Naive B cell (primary cell): ENCODE data around the gene KNCN. TPM values are rescaled to one million over a fixed set of nuclear protein-coding genes. Genes with fewer than 3 reads are reported as not detected.
A peak's percentile ranks its signal among the peaks of the same experiment; 100 is the strongest.

Experiments used
- ATAC-seq, 2 donors: fragments of 150-1000 bp; cut with Tn5 transposase; 2 replicates each; pipeline ENCODE4 v1.10.0; 2021; ENCODE audit warnings: low read depth in 2 of 2, mild to moderate bottlenecking in 2 of 2, moderate library complexity in 2 of 2
- DNase-seq: peaks from one replicate; pipeline ENCODE4 v3.0.0; 2022
- H3K27ac Mint-ChIP-seq, 6 donors: one replicate each; pipeline ENCODE4 v1.8.0; 2020 to 2022; ENCODE audit warnings: mild to moderate bottlenecking in 6 of 6, mixed read lengths in 6 of 6, moderate library complexity in 5 of 6, inconsistent platforms in 2 of 6
- H3K27me3 Mint-ChIP-seq, 3 donors: one replicate each; pipeline ENCODE4 v1.8.0; 2021 to 2022; ENCODE audit warnings: mixed read lengths in 3 of 3, mild to moderate bottlenecking in 1 of 3
- H3K36me3 Mint-ChIP-seq, 2 donors: one replicate each; pipeline ENCODE4 v1.8.0; 2020 to 2022; ENCODE audit warnings: mixed read lengths in 2 of 2, inconsistent platforms in 1 of 2, mild to moderate bottlenecking in 1 of 2
- H3K4me1 Mint-ChIP-seq, 3 donors: one replicate each; pipeline ENCODE4 v1.8.0; 2020 to 2022; ENCODE audit warnings: mixed read lengths in 3 of 3, inconsistent platforms in 1 of 3, mild to moderate bottlenecking in 1 of 3, moderate library complexity in 1 of 3
- H3K4me3 Mint-ChIP-seq, 8 donors: one replicate each; pipeline ENCODE4 v1.8.0; 2020 to 2022; ENCODE audit warnings: mild to moderate bottlenecking in 8 of 8, mixed read lengths in 8 of 8, moderate library complexity in 8 of 8, inconsistent platforms in 2 of 8
- H3K9me3 Mint-ChIP-seq, 7 donors: one replicate each; pipeline ENCODE4 v1.8.0; 2020 to 2022; ENCODE audit warnings: mixed read lengths in 7 of 7, mild to moderate bottlenecking in 5 of 7, inconsistent platforms in 2 of 7, moderate library complexity in 1 of 7
- polyA plus RNA-seq, 6 donors: library from polyadenylated mRNA; unstranded; fragments of 300-500 nt; fragmentation: Illumina TruSeq; gene quantifications; one replicate each; pipeline ENCODE4 v1.2.3, GENCODE V29; 2021; ENCODE audit warnings: low read depth in 6 of 6

Gene KNCN
- polyA plus RNA-seq, 6 donors from 2014 or later = not detected

- DNase-seq (no peak), ATAC-seq (no peak)
- no peak overlapping the region for H3K4me3 Mint-ChIP-seq
- no peaks in the 10 kb centered on the region for H3K4me1 Mint-ChIP-seq
- peaks cover 0 to 6% (median 0%) of the 10 kb centered on the region in 3 donors for H3K27me3 Mint-ChIP-seq
- peak overlapping the region in 1 of 6 donors; percentile 2 for H3K27ac Mint-ChIP-seq
- H3K36me3 Mint-ChIP-seq = peaks cover 7 to 8% of the 10 kb centered on the region in 2 donors
- no peaks in the 10 kb centered on the region for H3K9me3 Mint-ChIP-seq
These were observed 6.0 kb upstream of the KNCN start for GRCh38 chr1:46557403-46557802.

DNA sequence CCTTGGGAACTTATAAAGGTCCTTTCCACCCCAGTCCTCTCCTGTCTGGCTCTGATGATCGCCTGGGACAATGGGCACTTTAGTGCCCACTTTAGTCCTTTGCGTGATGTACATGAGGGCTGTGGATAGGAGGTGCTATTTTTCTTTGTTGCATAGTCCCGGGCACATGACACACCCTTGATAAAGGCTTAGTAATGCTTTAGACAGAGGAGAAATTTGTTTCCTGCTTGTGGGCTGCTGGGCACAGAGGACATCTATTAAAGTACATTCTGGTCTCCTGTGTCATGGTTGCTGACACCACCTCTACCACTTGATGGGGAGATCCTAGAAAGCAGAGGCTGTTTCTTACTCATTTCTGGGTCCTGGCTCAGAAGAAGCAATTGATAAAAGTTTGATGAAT is 5.4 kb upstream of the KNCN start:
- Mint-ChIP-seq H3K9me3 (no peaks in the 10 kb centered on the region), H3K4me3 (no peak overlapping the region), H3K4me1 (no peaks in the 10 kb centered on the region), H3K27me3 (peaks cover 0 to 11% (median 2%) of the 10 kb centered on the region in 3 donors), H3K27ac (peak overlapping the region in 1 of 6 donors; percentile 86), H3K36me3 (peaks cover 7 to 8% of the 10 kb centered on the region in 2 donors)
- ATAC-seq (no peak), DNase-seq (no peak)

- no peaks in the 10 kb centered on the region for H3K9me3 Mint-ChIP-seq
- H3K4me3 Mint-ChIP-seq = no peak overlapping the region
- H3K27ac Mint-ChIP-seq = peak overlapping the region in 1 of 6 donors; percentile 15
- H3K36me3 Mint-ChIP-seq = peaks cover 7 to 8% of the 10 kb centered on the region in 2 donors
- peaks cover 0 to 19% (median 10%) of the 10 kb centered on the region in 3 donors for H3K27me3 Mint-ChIP-seq
- no peak for ATAC-seq
- DNase-seq = no peak
- H3K4me1 Mint-ChIP-seq = no peaks in the 10 kb centered on the region
These were observed 4.6 kb upstream of the KNCN start for GRCh38 chr1:46555826-46556619.

GRCh38 chr1:46554597-46555381 is 3.3 kb upstream of the KNCN start:
- no peaks in the 10 kb centered on the region for H3K9me3 Mint-ChIP-seq
- H3K4me3 Mint-ChIP-seq = no peak overlapping the region
- peaks cover 0 to 3% (median 0%) of the 10 kb centered on the region in 3 donors for H3K4me1 Mint-ChIP-seq
- DNase-seq (no peak), ATAC-seq (no peak)
- H3K36me3 Mint-ChIP-seq = peaks cover 7 to 8% of the 10 kb centered on the region in 2 donors
- peak overlapping the region in 2 of 6 donors; percentile 48 to 52 for H3K27ac Mint-ChIP-seq
- H3K27me3 Mint-ChIP-seq = peaks cover 0 to 29% (median 18%) of the 10 kb centered on the region in 3 donors

DNA sequence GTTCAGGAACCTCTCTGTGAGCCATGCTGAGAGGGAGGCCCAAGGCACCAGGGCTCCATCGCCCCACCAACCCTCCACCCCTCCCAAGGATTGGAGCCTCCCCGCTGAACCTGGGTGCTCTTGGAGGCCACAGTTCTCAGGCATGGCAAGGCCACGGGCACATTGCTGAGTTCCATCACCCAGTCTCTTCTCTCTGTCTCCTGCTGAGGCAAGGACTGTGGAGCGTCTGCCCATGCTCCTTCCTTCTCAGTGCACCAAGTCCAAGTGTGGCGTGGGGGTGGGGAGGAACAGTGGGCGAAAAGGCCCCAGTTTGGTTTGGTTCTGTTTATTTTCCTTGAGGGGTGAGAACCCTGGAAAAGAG is 2.8 kb upstream of the KNCN start:
- Mint-ChIP-seq H3K9me3 (no peaks in the 10 kb centered on the region), H3K27me3 (peaks cover 6 to 34% (median 24%) of the 10 kb centered on the region in 3 donors), H3K36me3 (peaks cover 7 to 8% of the 10 kb centered on the region in 2 donors), H3K4me1 (peaks cover 2 to 9% (median 4%) of the 10 kb centered on the region in 3 donors), H3K4me3 (no peak overlapping the region), H3K27ac (peak overlapping the region in 3 of 6 donors; percentile 48 to 60 (median 52))
- ATAC-seq (no peak), DNase-seq (no peak)

DNA sequence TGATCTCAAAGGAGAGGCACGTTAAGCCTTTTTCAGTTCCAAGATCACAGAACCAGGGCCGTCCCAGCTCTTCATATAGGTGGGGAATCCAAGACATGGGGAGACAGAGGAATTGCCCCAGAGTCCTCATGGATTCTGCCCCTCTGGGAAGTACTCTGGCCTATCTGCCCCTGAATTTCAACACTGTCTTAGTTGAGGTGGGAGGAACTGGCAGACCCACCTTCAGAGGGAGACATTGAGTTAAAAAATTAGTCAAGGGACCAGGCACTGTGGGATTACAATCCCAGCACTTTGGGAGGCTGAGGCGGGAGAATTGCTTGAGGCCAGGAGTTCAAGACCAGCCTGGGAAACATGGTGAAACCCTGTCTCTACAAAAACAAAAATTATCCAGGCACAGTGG is 2.1 kb upstream of the KNCN start:
- no peak for ATAC-seq
- Mint-ChIP-seq H3K27ac (no peak overlapping the region), H3K4me3 (no peak overlapping the region), H3K9me3 (no peaks in the 10 kb centered on the region), H3K27me3 (peaks cover 8 to 37% (median 26%) of the 10 kb centered on the region in 3 donors), H3K36me3 (peaks cover 7 to 8% of the 10 kb centered on the region in 2 donors), H3K4me1 (peaks cover 3 to 10% (median 4%) of the 10 kb centered on the region in 3 donors)
- DNase-seq = no peak

- DNase-seq = no peak
- Mint-ChIP-seq H3K9me3 (no peaks in the 10 kb centered on the region), H3K4me3 (peak overlapping the region in 1 of 8 donors; percentile 61), H3K4me1 (peaks cover 3 to 10% (median 4%) of the 10 kb centered on the region in 3 donors), H3K27me3 (peaks cover 13 to 42% (median 26%) of the 10 kb centered on the region in 3 donors), H3K36me3 (peaks cover 1 to 3% of the 10 kb centered on the region in 2 donors), H3K27ac (peak overlapping the region in 1 of 6 donors; percentile 75)
- ATAC-seq = no peak
These were observed 1.1 kb upstream of the KNCN start for GRCh38 chr1:46552357-46553237.

DNA sequence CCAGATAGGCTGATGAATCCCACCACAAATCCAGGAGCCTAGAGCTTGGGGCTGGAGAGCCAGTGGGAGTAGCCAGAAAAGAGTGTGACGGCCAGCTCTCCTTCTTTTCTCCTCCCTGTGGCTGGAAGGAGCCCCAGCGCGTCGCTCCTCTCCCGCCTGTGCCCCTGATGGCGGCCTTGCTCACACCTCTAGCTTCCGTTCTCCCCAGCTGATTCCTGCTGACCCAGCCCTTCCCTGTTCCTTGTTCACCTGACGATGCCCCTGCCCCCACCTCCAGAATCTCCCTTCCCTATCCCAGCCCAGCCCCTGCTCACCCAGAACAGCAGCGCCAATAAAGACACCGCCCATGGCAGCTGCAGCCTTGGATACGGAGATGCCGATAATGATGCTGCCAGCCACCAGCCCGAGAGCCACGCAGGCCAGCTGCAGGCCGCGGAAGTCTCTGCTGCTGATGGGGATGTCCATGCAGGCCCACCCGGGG is 656 bp downstream of the KNCN start:
- ATAC-seq (no peak), DNase-seq (no peak)
- Mint-ChIP-seq H3K4me3 (no peak overlapping the region), H3K4me1 (peaks cover 3 to 17% (median 4%) of the 10 kb centered on the region in 3 donors), H3K27me3 (peaks cover 26 to 60% (median 43%) of the 10 kb centered on the region in 3 donors), H3K36me3 (no peaks in the 10 kb centered on the region), H3K9me3 (no peaks in the 10 kb centered on the region), H3K27ac (no peak overlapping the region)

- peak; percentile 40 to 67 for ATAC-seq
- Mint-ChIP-seq H3K27me3 (peaks cover 31 to 68% (median 51%) of the 10 kb centered on the region in 3 donors), H3K4me1 (peaks cover 3 to 17% (median 7%) of the 10 kb centered on the region in 3 donors), H3K36me3 (no peaks in the 10 kb centered on the region), H3K4me3 (no peak overlapping the region), H3K9me3 (no peaks in the 10 kb centered on the region), H3K27ac (peak overlapping the region in 1 of 6 donors; percentile 26)
- DNase-seq = no peak
These were observed 1.5 kb downstream of the KNCN start for GRCh38 chr1:46549697-46550681.

DNA sequence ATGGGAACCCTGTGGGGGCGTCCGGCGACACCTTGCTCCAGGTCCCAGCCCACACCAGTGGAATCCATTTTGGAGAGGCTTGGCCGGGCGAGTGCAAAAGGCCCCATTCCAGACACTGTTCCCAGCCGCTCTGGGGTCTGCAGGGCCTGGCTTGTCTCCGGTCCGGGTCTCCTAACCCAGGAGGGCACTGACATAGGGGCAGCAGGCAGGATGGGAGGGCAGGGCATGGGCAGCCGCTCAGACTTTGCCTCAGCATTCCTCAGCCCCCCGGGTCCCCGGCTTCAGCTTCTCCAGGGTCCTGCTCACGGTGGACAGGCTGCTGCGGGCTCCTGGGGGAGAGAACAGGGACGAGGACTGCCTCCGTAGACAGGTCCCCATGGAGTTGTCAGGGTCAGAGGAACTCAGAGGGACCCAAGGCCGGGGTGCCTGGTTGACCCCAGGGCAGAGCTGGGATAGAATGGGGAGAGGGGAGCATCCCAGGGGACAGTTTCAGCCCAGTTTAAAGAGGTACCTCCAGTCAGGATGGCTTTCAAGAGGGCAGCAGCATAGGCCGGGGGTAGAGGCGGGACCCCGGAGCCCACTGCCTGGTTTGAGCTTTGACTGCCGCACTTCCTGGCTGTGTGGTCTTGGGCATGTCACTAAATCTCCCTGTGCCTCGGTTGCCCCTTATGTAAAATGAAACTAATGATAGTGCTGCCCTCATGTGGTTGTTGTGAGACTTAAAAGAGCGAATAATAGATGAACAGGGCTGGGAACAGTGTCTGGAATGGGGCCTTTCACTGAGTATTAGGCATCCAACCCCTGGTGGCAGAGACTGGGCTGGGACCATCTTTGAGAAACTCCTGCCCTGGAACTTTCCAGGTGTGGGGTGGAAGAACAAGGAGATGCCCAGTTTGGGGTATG is 3.7 kb downstream of the KNCN start:
- DNase-seq = no peak
- H3K4me3 Mint-ChIP-seq = no peak overlapping the region
- no peak for ATAC-seq

DNA sequence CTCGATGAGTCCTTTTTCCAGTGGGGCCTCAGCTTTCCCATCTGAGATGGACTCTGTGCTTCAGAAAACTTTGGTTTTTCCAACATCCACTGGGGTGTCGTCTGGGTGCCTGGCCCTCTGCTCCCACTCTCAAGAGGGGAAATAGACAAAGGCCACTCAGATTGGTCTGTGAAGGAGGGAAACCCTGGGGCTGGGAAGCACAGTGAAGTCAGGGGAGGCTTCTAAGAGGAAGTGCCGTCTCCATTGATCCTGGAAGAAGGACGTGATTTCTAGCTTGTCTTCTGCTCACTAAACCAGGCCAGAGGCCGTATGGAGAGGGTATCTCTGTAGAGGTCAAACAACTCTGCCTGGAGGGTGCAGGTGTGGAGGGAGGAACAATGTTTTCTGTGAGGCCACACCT is 5.2 kb downstream of the KNCN start:
- no peak for DNase-seq
- Mint-ChIP-seq H3K36me3 (no peaks in the 10 kb centered on the region), H3K9me3 (no peaks in the 10 kb centered on the region), H3K27ac (no peak overlapping the region), H3K4me1 (peaks cover 9 to 17% (median 11%) of the 10 kb centered on the region in 3 donors), H3K27me3 (peaks cover 48 to 88% (median 80%) of the 10 kb centered on the region in 3 donors), H3K4me3 (no peak overlapping the region)
- no peak for ATAC-seq

More for the DNA sequence above, 3.7 kb downstream of the KNCN start:
- H3K9me3 Mint-ChIP-seq = no peaks in the 10 kb centered on the region
- peaks cover 9 to 17% (median 11%) of the 10 kb centered on the region in 3 donors for H3K4me1 Mint-ChIP-seq
- H3K27ac Mint-ChIP-seq = no peak overlapping the region
- H3K27me3 Mint-ChIP-seq = peaks cover 41 to 88% (median 74%) of the 10 kb centered on the region in 3 donors
- no peaks in the 10 kb centered on the region for H3K36me3 Mint-ChIP-seq
